Measurements from ENCODE around the gene RBM18.

Gene RBM18, protein sequence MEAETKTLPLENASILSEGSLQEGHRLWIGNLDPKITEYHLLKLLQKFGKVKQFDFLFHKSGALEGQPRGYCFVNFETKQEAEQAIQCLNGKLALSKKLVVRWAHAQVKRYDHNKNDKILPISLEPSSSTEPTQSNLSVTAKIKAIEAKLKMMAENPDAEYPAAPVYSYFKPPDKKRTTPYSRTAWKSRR

DNA sequence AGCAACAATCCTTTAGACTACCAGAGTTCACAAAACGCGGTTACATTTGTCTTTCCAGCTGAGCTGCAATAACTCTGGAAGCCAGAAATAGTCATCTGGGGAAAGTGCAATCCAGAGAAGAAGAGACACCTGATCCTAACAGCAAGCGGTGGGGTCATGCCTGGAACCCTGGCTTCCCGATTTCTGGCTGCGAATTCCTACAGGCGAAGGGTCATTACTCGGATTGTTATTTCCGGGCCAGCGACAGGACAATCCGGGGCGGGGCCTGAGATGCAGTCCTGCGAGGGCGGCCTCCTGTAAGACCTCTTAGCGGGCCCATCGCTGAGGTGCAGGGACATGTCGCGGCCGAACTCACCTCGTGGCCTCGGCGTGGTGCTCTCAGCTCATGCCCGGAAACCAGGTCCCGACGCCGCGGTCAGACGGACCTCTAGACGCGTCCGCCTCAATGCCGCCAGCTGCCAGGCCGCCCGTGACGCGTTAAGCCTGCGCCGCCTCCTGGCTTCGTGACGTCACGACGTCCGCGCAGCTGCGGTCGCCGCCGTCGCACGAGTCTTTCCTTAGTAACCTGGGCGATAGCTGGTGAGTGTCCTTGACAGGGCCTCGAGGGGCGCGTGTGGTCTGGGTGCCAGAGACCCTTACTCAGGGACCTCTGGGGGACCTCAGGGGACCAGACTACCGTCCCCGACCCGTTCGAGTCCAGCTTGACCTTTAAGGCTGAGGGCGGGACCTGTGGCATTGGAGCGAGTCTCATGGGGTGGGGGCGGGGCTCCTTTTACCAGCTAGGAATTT lies at the start of gene RBM18, which contains the start of gene MRRF:
Gene RBM18 (minus strand): TSS at position 481 of the 789 bp plus-strand sequence. CDS start 3,348 bp downstream, outside the sequence.
Gene MRRF (plus strand): TSS at position 523 of the 789 bp plus-strand sequence. CDS start 6,010 bp downstream, outside the sequence.
- DNase-seq, result peak; percentile 62

DNA sequence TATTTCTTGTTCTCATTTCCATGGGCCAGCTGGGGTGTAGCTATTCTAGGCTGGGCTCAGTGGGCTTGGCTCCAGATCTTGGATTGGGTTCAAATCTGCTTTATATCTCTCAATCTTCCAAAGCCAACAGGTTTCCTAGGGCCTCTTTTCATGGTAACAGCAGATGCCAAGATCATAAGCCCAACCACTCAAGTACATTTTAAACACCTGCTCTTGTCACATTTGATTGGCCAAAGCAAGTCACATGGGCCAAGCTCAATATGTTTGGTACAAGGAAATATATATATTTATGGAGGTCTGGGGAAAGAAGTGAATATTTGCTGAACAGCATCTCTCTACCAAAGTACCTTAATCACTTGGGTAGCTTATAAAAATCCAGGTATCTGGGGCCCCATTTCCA lies 49.5 kb upstream of the RBM18 start:
- DNase-seq, result peak; percentile 99

DNA sequence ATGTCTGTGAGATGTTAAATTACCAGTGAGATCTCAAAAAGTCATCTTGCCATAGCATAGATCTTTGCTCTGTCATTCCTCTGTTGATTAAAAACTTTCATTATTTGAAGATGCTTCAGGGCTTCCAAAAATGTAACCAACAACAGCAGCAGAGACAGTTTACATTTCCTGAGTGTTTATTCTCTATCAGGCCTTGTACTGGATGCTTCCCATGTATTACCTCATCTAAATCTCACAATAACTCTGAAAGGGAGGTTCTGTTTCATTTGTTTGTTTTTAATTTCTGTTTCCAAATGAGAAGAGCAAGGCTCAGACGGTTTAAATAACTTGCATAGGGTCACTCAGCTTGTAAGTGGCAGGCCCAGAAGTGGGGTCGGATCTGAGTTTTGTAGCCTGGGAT lies 45.2 kb upstream of the RBM18 start:
- DNase-seq, result no peak

DNA sequence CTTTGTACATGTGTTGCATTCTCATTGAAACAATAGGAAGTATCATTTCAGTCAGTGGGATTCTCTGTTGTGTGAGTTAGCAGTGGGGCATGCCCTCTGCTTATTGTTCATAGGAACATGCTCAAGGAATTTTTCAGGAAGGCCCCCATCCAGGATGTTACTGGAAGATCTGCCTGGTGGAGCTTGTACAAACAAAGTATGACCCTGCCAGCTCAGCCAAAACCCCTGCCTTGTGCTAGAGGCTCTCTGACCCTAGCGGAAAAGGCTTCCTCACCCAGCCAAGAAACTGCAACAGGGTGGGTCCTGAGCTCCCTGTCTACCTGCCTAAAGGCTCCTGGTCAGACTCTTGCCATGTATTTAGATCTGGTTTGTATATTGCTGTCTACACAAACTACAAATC lies 43.3 kb upstream of the RBM18 start:
- DNase-seq, result no peak

DNA sequence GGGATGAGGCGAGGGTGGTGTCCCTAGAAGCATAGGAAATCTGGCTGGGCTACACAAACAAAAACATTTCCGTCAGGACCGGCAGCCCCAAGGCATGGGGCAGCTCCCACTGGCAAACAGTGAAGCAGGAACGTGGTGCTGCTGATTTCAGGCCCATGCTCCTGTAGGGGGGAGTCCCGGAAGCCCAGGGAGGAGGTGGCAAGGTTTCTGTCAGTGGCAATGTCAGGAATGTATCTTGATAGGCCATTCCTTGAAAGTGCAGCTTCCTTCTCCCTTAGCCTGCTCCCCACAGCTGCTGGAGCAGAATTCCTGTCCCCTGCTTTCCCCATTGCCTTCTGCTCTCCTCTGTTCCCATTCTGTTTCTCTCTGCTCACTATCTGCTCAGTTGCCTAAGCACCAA lies 42.4 kb upstream of the RBM18 start:
- DNase-seq, result no peak

DNA sequence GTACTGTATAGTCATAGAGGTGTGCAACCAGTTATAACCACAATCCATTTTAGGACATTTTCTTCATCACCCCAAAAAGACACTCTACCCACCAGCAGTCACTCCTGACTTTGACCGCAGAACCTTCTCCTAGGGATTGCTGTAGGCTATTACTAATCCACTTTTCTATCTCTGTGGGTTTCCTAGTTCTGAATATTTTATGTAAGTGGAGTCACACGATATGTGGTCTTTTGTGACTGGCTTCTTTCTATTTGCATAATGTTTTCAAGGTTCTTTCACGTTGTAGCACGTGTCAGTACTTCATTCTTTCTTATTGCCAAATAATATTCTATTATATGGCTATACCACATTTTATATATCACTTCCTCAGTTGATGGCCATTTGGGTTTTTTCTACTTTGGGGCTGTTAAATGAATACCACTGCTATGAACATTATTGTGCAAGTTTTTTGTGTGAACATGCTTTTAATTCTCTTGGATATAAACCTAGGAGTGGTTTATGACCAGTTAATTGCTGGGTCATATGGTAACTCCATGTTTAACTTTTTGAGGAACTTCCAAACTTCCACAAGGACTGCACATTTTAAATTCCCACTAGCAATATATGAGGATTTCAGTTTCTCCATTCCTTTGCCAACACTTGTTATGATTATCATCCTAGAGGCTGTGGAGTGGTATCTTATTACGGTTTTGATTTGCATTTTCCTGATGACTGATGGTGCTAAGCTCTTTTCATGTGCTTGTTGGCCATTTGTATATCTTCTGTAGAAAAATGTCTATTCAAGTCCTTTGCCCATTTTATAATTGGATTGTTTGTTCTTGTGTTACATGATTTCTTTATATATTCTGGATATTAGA lies 37.8 kb upstream of the RBM18 start:
- DNase-seq, result no peak

DNA sequence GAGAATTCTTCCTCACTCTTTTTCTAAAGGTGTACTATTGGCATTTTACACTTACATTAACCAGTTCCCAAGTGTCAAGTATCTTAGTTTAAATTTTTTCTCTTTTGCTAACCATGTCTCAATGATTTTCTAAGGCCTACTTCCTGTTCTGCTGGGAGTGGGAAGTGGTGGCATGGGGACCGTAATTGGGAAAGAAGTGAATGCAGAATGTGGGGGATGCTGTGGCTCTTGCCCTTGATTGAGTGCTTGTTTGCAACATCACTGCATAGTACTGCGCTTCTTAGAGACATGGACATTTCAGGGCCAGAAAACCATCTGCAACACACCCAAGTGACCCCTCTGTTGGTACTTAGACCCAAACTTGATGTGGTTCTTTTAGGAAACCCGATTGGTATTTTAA lies 32.9 kb upstream of the RBM18 start:
- no peak for DNase-seq

DNA sequence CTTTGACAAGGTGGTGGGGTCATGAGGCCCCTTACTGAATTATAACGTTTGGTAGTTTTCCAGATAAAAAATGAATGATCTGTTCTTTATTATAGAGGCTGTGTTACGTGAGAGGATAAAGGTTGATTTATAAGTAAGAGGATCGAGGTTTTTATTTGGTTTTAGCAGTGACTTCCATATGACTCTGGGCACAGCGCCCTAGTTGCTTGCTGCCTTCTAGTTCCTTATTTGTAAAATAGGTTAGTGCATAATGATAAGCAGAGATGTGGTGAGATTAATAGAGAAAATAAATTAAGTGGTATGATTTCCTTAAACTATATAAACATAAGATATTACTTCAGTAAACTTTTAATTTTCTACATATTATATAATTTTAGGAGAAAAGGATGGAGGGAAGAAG lies 29.9 kb upstream of the RBM18 start:
- no peak for DNase-seq

DNA sequence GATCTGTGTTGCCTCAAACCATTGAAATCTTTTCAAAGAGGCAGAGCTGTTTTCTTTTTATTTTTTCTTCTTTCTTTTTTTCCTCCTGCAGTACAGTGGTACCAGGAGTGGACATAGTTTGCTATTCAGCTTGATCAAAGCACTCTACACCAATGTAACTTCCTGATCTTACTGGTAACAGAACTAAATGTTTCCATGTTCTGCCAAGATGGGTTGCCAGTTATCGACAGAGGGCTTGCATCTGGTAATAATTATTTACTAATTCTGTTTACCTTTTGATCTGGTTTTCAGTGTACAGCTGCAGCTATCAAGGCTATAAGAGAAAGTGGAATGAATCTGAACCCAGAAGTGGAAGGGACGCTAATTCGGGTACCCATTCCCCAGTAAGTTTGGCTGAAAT lies 26.8 kb upstream of the RBM18 start:
- no peak for DNase-seq

DNA sequence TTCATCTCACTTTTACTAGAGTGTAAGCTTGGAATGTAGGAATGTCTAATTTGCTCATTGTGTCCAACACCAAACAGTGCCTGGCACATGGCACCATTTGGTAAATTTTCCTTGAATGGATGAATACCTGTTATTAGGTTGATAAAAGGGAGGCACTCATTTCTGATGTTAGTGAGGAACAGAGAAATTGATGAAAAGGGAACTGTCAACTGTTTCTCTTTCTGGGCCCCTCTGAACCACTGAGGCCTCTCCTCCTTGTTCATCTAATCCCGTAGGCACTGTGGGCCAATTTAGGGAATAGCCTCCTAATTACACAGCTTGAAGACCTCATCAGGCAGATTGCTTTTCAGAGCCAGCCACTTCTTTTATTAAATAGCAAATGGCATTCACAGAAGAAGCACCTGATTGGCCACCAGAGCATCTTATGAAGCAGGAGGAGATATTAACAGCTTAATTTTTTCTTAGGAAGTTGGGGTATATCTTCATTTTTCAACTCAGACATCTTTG lies 22.6 kb upstream of the RBM18 start:
- no peak for DNase-seq

DNA sequence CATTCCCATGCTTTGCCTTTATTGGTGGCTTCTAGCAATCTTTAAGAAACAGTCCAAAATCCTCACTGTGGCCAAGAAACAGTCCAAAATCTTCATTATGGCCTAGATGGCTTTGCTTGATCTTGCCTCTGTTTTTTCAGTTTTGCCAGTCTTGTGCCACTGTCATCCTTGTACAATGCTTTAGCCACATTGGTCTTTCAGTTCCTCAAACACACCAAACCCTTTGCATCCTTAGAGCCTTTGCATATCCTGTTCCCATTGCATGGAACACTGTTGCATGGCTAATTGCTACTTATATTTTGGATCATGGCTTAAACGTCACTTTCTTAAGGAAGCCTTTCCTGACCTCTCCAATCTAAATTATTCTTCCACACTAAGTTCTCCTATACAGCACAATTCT lies 22.1 kb upstream of the RBM18 start:
- DNase-seq, result no peak

DNA sequence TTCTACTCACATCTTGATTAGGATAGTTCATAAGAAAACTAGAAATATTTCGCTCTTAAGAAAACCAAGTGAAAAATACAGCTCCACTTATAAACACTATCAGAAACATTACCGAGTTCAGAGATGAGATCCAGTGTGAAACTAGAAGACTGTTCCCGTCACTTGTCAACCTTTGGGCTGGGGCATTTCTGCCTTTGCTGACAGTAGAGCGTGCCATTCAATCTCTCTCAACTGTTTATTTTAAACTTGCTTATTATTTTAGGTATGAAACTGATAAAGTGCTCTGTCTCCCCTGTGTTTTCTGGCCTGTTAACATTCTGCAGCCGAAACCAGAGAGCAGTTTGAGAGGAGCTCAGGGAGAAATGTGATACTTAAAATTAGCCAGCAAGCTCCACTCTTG lies 16.7 kb upstream of the RBM18 start:
- no peak for DNase-seq

DNA sequence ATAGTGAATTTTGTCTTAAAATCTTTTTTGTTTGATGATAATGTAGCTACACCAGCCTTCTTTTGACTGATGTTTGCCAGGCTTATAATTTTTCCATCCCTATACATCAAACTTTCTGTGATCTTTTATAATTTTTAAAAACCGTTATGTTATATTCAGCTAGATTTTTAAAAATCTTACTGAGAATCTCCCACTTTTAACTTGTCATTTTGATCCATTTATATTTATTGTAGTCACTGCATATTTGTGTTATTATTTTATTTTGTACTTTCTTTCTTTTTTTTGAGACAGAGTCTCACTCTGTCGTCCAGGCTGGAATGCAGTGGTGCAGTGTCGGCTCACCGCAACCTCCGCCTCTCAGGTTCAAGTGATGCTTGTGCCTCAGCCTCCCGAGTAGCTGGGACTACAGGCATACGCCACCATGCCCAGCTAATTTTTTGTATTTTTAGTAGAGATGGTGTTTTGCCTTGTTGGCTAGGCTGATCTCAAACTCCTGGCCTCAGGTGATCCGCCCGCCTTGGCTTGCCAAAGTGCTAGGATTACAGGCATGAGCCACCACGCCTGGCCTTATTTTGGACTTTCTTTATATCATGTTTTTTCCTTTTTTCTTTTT lies 12.8 kb upstream of the RBM18 start:
- no peak for DNase-seq

DNA sequence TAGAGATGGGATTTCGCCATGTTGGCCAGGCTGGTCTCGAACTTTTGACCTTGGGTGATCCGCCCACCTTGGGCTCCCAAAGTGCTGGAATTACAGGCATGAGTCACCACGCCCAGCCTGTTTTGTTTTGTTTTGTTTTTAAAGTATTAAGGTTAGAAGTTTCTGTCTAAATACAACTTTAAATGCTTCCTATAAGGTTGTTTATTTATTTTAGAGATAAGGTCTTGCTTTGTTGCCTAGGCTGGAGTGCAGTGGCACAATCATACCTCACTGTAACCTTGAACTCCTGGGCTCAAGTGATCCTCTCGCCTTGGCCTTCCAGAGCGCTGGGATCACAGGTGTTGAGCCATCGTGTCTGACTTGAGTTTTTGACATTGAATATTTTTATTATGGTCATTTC lies 11.5 kb upstream of the RBM18 start:
- no peak for DNase-seq

DNA sequence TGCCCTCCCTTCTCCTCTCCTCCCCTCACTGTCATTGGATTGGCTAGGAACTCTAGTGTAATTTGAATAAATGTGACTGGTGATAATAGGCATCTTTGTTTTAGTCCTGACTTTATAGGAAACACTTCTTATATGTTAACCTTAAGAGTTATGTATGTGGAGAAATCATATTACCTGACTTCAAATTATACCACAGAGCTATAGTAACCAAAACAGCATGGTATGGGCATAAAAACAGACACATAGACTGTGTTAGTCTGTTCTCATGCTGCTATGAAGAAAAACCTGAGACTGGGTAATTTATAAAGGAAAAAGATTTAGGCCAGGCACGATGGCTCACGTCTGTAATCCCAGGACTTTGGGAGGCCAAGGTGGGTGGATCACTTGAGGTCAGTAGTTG lies 9.4 kb upstream of the RBM18 start:
- DNase-seq, result no peak

DNA sequence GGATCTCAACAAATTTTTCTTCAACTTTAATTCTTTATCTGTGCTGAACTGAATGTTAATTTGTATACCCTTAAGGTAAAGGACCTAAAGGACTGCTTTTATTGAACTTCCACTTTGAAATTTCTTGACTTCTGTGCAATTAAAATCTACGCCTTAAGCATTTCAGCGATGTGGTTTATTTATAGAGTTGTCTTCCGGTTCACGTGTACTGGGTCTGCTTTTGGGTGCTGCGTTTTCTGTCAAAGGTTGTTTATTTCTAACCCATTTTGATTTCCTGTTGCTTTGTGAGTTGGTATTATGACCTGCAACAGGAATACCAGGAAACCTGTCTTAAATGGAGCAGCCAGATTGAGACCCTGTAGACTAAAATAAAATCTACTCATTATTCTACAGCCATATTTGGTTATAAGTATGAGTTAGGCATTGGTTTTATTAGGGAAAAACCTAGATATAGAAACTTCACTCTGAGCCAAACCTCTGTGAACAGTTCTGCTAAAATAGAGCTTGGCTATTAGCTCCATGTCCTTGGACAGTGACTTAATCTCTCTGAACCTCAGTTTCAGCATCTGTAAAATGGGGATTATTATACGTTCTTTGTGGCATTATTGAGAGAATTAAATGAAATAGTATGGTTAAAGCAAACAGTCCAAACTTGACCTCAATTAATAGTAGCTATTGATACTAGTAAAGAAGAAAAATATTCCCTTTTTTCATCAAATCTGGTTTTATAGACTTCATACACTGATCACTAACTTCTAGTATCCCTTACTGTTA lies 3.6 kb upstream of the RBM18 start:
- no peak for DNase-seq

DNA sequence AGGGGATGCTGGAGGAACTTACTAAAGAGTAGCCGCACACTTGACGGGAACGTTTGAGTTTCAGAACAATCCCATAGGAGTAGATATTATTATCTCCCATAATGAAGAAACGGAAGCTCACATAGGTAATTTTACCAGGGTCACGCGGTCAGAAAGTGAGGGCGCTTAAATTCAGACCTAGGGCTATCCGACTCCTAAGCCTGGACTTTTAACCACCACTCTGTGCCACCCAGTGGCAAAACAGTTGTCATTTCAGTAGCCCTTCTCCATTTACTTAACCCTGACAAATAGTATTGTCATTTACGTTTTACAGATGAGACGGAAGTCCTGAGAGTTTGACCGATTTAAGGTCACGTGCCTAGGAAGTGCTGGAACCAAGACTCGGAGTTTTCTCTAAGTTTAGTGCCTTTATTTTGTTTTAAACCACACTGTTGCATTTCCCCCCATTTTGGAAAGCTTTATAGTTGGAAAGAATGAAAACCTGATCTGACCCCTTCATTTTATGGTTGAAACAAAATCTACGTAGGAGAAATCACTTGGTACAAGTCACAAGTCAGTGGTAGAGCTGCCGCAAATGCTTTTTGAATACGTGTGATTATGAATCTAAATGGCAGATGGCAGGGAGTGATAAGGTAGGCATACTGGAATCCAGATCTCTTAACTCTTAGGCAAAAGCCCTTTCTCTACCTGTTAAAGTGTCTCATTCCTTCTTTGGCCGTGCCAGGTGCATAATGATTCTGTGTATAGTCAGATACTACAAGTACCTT lies 692 bp upstream of the RBM18 start:
- DNase-seq, result no peak

DNA sequence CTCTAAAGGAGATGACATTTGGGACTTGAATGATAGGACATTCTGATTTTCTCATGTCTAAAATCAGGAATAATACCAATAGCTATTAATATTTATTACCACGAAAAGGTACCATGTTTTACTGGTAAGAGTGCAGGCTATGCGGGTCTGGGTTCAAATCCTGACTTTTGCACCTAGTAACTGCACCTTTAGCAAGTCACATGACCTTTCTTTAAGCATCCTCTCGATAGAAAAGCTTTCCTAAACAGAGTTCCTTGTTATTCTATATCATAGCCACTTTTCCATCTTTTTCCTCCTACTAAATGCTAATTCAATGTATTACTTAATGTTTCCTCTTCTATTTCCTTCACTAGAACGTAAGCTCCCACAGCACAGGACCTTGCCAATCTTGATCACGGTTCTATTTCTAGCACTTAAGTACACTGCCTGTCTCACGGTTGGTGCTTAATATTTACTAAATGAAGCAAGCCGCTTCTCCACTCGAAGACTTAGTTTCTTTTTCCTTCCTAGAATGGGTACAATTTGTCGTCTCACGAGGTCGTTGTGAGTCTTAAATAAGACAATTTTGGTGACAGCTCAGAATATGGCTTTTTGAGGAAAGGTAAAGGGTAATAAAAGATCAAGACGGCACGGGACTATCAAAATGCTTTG lies 816 bp downstream of the RBM18 start:
- DNase-seq, result no peak

DNA sequence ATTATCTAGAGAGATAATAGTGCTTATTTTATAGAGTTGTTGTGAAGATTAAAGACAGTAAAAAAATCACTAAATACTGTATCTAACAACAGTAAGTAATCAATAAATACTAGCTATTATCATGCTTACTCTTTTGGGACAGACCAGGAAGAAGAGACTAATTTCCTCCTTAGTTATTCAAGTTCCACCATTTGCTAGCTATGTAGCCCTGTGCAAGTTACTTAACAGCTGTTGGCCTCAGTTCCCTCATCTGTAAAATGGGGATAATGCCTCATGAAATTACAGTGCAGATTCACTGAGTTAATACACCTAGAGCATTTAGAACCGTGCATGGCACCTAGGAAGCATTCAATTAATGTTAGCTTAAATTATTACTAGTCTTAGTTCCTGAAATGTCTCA lies 2.6 kb downstream of the RBM18 start:
- DNase-seq, result no peak

DNA sequence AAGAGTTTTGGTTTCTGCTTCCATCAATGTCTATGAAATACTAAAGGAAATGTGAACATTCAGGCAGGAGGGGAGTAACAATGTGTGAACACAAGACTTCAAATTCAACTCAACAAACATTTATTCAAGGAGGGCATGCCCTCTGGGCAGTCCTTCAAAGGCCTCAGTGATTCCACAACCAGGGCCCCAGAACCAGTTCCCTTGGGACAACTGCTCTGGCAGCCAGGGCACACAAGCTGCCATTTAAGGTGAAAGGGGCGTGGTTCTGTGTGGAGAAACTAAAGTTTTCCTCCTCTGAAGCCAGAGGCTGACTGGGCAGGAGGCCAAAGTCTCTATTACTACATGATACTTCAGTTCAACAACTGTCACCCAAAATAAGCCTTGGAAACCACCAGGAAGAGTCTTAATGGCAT lies 3.2 kb downstream of the RBM18 start:
- DNase-seq, result peak; percentile 10

DNA sequence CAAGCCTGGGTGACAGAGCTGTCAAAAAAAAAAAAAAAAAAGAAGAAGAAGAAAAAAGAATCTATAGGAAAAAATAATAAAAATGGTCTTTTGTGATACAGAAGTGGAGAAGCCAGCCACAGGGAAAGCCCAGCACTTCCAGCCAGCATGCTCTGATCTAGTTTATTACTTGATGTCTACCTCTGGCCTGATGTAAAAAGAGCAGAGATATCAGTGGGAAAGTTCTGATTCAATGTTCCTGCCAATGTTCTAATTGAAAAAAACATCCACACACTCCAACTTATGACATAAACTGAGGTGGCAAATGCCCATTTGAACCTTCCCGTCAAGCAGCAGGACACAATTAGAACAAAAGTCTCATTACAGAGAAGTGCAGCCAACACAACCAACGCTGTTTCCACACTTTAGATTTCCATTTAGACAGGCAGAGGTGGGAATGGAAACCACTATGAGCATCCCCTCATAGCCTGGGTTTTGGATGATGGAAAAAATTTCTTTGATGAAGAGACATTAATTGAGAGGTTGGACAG lies 5.7 kb downstream of the RBM18 start:
- DNase-seq, result no peak
